OCI-LY7 (cell line): Measurements from ENCODE around the gene FAM163B. TPM values are rescaled to one million over a fixed set of nuclear protein-coding genes. Genes with fewer than 3 reads are reported as not detected.

ENCODE experiments used
- BruUV-seq: library from RNA; stranded (reverse); fragments of 400-500 nt; replicated peaks from 2 replicates; lab custom pipeline; 2021; lab: Mats Ljungman, UMichigan
- CTCF ChIA-PET: fragments of 300-600 bp; sonication (Branson Sonifier 250); formaldehyde crosslinking; loops from one replicate; lab custom pipeline; 2022; ENCODE audit warnings: antibody characterized with exemption; ENCODE audit not compliant: unreplicated experiment; lab: Charles Lee
- POLR2A ChIA-PET: fragments of 300-600 bp; sonication (Branson Sonifier 250); formaldehyde crosslinking; loops from one replicate; lab custom pipeline; 2022; ENCODE audit warnings: antibody characterized with exemption; lab: Charles Lee
- DNase-seq: peaks from one replicate; pipeline ENCODE4 v3.0.0-alpha.2; 2015; ENCODE audit warnings: low spot score
- H2AFZ ChIP-seq: fragments of 200-600 bp; sonication (generic), shearing (Covaris generic); 2 replicates; pipeline ENCODE4 v1.6.1; 2014; ENCODE audit warnings: mild to moderate bottlenecking, antibody characterized with exemption, low read length, moderate library complexity
- H3K27ac ChIP-seq: fragments of 200-600 bp; sonication (generic); 2 replicates; pipeline ENCODE4 v1.5.1; 2014; ENCODE audit warnings: mixed run types, low read depth, mild to moderate bottlenecking, moderate library complexity, low read length, inconsistent platforms; ENCODE audit not compliant: poor library complexity, severe bottlenecking
- H3K36me3 ChIP-seq: fragments of 200-600 bp; sonication (generic); 2 replicates; pipeline ENCODE4 v1.6.1; 2014; ENCODE audit warnings: mild to moderate bottlenecking, antibody characterized with exemption, low read length, moderate library complexity, mixed read lengths; ENCODE audit not compliant: insufficient read depth
- H3K4me1 ChIP-seq: fragments of 200-600 bp; sonication (generic); 2 replicates; pipeline ENCODE4 v1.5.1; 2014; ENCODE audit warnings: mild to moderate bottlenecking, low read length; ENCODE audit not compliant: insufficient read depth, poor library complexity, severe bottlenecking
- H3K4me2 ChIP-seq: fragments of 200-600 bp; sonication (generic); 2 replicates; pipeline ENCODE4 v1.6.1; 2014; ENCODE audit warnings: mild to moderate bottlenecking, low read length
- H3K4me3 ChIP-seq: fragments of 200-600 bp; sonication (generic); 2 replicates; pipeline ENCODE4 v1.5.1; 2014; ENCODE audit warnings: mild to moderate bottlenecking, low read depth, low read length; ENCODE audit not compliant: poor library complexity, severe bottlenecking
- H3K79me2 ChIP-seq: fragments of 200-600 bp; sonication (generic); 2 replicates; pipeline ENCODE4 v1.6.1; 2016; ENCODE audit warnings: low read depth, mild to moderate bottlenecking, low read length, moderate library complexity, mixed read lengths; ENCODE audit not compliant: insufficient read depth
- H3K9me2 ChIP-seq: fragments of 200-600 bp; sonication (generic); 2 replicates; pipeline ENCODE4 v1.6.1; 2016; ENCODE audit warnings: mild to moderate bottlenecking, low read length, mixed read lengths; ENCODE audit not compliant: insufficient read depth
- H3K9me3 ChIP-seq: fragments of 200-600 bp; sonication (generic); 2 replicates; pipeline ENCODE4 v1.6.1; 2014; ENCODE audit warnings: mild to moderate bottlenecking, mixed run types, low read length, mixed read lengths
- H4K20me1 ChIP-seq: fragments of 200-600 bp; sonication (generic); 2 replicates; pipeline ENCODE4 v1.6.1; 2014; ENCODE audit warnings: mild to moderate bottlenecking, antibody characterized with exemption, low read length, moderate library complexity, mixed read lengths; ENCODE audit not compliant: insufficient read depth
- EZH2phosphoT487 ChIP-seq: fragments of 200-600 bp; sonication (generic); IDR thresholded peaks from 2 replicates; pipeline ENCODE4 v1.6.1; 2018; ENCODE audit warnings: low read depth, borderline replicate concordance, mild to moderate bottlenecking, mixed run types, antibody characterized with exemption, low read length, moderate library complexity, mixed read lengths
- intact Hi-C: fragments of 100-400 bp; cut with micrococcal nuclease; formaldehyde crosslinking; loops from one replicate; pipeline ENCODE4 v1.10.0; 2022; ENCODE audit not compliant: unreplicated experiment
- total RNA-seq, 2 experiments: library from RNA; depleted of rRNA in 1 of 2; stranded (reverse); fragments of >200 nt in 1 of 2; shearing (Covaris generic) in 1 of 2; gene quantifications; 2 replicates each; pipeline ENCODE4 v1.2.3, GENCODE V29; 2014 to 2022
- TF ChIP-seq, protein P1 (sequence below): fragments of 200-600 bp; sonication (generic); conservative IDR thresholded peaks from 2 replicates; pipeline ENCODE4 v1.5.1; 2014; ENCODE audit warnings: mild to moderate bottlenecking, antibody characterized with exemption, low read length, moderate library complexity, mixed read lengths

The FAM163B gene
- total RNA-seq, 2 experiments from 2014 or later, result 2.6 to 7.8 TPM

DNA sequence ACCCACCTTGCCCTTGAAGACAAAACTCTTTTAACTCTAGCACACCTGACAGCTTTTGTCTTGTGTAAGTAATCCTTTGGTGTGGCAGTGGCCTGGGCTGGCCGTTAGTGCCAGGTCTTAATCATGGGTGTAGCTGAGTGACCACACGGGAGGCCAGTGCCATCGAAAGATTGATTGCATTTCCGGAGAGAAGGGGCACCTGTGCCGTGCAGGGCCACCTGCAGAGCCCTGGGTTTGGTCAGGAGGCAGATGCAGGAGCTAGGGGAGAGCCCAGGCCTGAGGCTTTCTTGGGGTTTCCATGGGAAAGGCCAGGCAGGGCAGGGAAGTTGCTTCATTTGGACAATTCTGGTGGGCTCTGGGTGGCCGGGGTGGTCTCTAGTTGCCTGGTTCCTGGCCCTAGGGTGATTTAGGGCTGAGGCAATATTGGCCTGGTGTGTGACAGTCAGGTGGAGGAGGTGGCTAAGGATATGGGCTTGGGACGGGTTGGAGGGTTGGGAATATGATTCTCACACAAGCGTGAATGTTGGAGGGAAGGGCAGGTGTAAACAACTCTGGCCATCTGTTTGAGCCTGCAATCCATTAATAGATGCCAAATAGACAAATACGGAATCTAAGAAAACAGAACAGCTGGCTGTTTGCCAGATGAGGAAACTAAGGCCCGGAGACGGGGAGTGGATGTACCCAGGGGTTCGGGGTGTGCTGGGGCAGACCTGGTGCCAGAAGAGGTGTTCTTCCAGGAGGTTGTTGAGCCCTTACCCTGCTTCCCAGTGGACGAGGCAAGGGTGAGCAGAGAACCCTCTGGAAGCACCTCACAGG, 31.6 kb upstream of the FAM163B start:
- Histone ChIP-seq H3K4me2 (no peak overlapping the region), H3K4me3 (no peak overlapping the region), H3K79me2 (no peaks in the 10 kb centered on the region), H3K9me3 (no peaks in the 10 kb centered on the region), H2AFZ (no peak overlapping the region), H3K4me1 (no peaks in the 10 kb centered on the region), H3K9me2 (no peaks in the 10 kb centered on the region), H3K36me3 (no peaks in the 10 kb centered on the region), H3K27ac (no peak overlapping the region), H4K20me1 (no peaks in the 10 kb centered on the region)
- intact Hi-C loops, result no loop called here
- POLR2A ChIA-PET, result interaction anchor here (0.6 kb wide), 1 partner anchor 944 kb away, joined by 7 read pairs; no protein-coding TSS in a partner anchor
- TF ChIP-seq EZH2phosphoT487, result no peak
- TF ChIP-seq, protein P1, sequence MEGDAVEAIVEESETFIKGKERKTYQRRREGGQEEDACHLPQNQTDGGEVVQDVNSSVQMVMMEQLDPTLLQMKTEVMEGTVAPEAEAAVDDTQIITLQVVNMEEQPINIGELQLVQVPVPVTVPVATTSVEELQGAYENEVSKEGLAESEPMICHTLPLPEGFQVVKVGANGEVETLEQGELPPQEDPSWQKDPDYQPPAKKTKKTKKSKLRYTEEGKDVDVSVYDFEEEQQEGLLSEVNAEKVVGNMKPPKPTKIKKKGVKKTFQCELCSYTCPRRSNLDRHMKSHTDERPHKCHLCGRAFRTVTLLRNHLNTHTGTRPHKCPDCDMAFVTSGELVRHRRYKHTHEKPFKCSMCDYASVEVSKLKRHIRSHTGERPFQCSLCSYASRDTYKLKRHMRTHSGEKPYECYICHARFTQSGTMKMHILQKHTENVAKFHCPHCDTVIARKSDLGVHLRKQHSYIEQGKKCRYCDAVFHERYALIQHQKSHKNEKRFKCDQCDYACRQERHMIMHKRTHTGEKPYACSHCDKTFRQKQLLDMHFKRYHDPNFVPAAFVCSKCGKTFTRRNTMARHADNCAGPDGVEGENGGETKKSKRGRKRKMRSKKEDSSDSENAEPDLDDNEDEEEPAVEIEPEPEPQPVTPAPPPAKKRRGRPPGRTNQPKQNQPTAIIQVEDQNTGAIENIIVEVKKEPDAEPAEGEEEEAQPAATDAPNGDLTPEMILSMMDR, result no peak
- no peak for DNase-seq
- CTCF ChIA-PET, result no interaction called here
- no TSS peak for BruUV-seq

DNA sequence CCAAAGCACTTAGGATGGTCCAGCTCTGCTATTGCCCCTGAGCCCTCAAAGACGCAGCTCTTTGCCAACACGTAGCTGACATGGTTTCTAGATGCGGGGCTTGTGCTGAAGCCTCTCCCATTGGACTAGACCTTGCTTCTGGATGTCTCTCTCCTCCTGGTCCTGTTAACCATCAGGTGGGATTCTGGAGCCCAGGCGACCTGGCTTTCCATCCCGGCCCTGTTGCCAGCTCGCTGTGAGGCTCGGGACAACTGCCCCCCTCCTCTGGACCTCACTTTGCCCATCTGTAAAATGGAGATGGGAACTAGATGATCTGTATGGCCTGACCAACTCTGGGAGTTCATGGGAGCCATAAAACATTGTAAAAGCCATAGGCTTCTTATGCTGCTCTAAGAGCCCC, 31.0 kb upstream of the FAM163B start:
- no peaks in the 10 kb centered on the region for H4K20me1 ChIP-seq
- H3K4me1 ChIP-seq, result no peaks in the 10 kb centered on the region
- no peaks in the 10 kb centered on the region for H3K79me2 ChIP-seq
- H3K9me2 ChIP-seq, result no peaks in the 10 kb centered on the region
- H3K9me3 ChIP-seq, result no peaks in the 10 kb centered on the region
- TF ChIP-seq, protein P1, result no peak
- TF ChIP-seq EZH2phosphoT487, result no peak
- no TSS peak for BruUV-seq
- ChIA-PET CTCF (no interaction called here), POLR2A (no interaction called here)
- intact Hi-C loops, result no loop called here
- no peaks in the 10 kb centered on the region for H3K36me3 ChIP-seq
- H3K27ac ChIP-seq, result no peak overlapping the region
- no peak overlapping the region for H2AFZ ChIP-seq
- no peak overlapping the region for H3K4me3 ChIP-seq
- no peak overlapping the region for H3K4me2 ChIP-seq
- DNase-seq, result no peak

DNA sequence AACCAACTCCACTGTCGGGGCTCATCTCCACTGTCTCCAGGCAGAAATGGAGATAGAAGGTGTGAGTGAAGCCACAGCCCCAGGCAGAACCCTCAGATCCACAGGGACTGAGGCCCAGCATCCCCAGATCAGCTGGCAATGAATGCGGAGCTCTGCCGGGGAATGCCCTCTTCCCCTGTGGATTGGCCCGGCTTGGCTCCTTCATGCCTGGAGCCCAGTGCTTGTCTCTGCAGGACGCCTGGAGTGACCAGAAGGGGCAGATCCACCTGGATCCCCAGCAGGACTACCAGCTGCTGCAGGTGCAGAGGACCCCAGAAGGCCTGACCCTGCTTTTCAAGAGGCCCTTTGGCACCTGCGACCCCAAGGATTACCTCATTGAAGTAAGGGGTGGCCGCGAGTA, 30.4 kb upstream of the FAM163B start:
- intact Hi-C loops, result no loop called here
- Histone ChIP-seq H3K4me2 (no peak overlapping the region), H3K36me3 (no peaks in the 10 kb centered on the region), H3K79me2 (no peaks in the 10 kb centered on the region), H3K27ac (no peak overlapping the region), H3K9me2 (no peaks in the 10 kb centered on the region), H3K4me1 (no peaks in the 10 kb centered on the region), H4K20me1 (no peaks in the 10 kb centered on the region), H3K9me3 (no peaks in the 10 kb centered on the region), H3K4me3 (no peak overlapping the region), H2AFZ (no peak overlapping the region)
- ChIA-PET POLR2A (no interaction called here), CTCF (no interaction called here)
- TF ChIP-seq EZH2phosphoT487, result no peak
- TF ChIP-seq, protein P1, result no peak
- no TSS peak for BruUV-seq
- no peak for DNase-seq
